ENCODE measurements around the gene AQP9.

Gene AQP9

GRCh38 chr15:58117619-58118018 is 20.6 kb upstream of the AQP9 start:
- H3K27me3 Mint-ChIP-seq (ENCODE audit: low read depth) = peaks cover 6% of the 10 kb centered on the region
- no peaks in the 10 kb centered on the region for H3K4me1 Mint-ChIP-seq
- no peaks in the 10 kb centered on the region for H3K36me3 Mint-ChIP-seq (ENCODE audit: low read depth)
- H3K9me3 Mint-ChIP-seq = peaks cover 2% of the 10 kb centered on the region
- no peak overlapping the region for H3K27ac Mint-ChIP-seq
- TF ChIP-seq CTCF (IDR thresholded peaks at IDR 0.05; ENCODE audit: unreplicated experiment in 3 of 3) = no peak
- no peak overlapping the region for H3K4me3 Mint-ChIP-seq

DNA sequence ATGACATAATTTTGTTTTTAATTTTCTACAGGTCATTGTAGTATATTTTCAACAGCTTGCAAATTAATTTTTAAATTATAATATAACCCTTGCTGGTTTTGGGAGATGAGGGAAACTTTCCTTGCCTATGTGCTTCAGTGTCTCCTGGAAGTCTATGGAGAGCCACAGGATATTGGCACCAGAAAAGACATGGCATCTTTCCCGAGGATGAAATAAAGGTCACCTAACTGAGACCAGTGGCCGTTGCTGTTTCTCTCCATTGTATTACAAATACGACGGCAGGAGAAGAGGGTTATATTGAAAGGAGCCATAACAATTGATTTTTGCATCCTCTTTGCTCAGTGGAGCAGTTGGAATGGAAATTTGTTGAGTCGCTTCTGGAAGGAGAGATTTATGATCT is 19.9 kb upstream of the AQP9 start:
- H3K9me3 Mint-ChIP-seq = no peaks in the 10 kb centered on the region
- no peaks in the 10 kb centered on the region for H3K4me1 Mint-ChIP-seq
- no peak overlapping the region for H3K27ac Mint-ChIP-seq
- no peaks in the 10 kb centered on the region for H3K36me3 Mint-ChIP-seq (ENCODE audit: low read depth)
- no peak for TF ChIP-seq CTCF (IDR thresholded peaks at IDR 0.05; ENCODE audit: unreplicated experiment in 3 of 3)
- no peak overlapping the region for H3K4me3 Mint-ChIP-seq
- peaks cover 3% of the 10 kb centered on the region for H3K27me3 Mint-ChIP-seq (ENCODE audit: low read depth)

GRCh38 chr15:58119016-58119415 is 19.2 kb upstream of the AQP9 start:
- peaks cover 3% of the 10 kb centered on the region for H3K9me3 Mint-ChIP-seq
- no peak for TF ChIP-seq CTCF (IDR thresholded peaks at IDR 0.05; ENCODE audit: unreplicated experiment in 3 of 3)
- peaks cover 2% of the 10 kb centered on the region for H3K36me3 Mint-ChIP-seq (ENCODE audit: low read depth)
- H3K27ac Mint-ChIP-seq = no peak overlapping the region
- peaks cover 3% of the 10 kb centered on the region for H3K27me3 Mint-ChIP-seq (ENCODE audit: low read depth)
- no peak overlapping the region for H3K4me3 Mint-ChIP-seq
- no peaks in the 10 kb centered on the region for H3K4me1 Mint-ChIP-seq

GRCh38 chr15:58124585-58124984 is 13.6 kb upstream of the AQP9 start:
- no peak overlapping the region for H3K4me3 Mint-ChIP-seq
- no peak overlapping the region for H3K27ac Mint-ChIP-seq
- H3K9me3 Mint-ChIP-seq = peaks cover 12% of the 10 kb centered on the region
- no peaks in the 10 kb centered on the region for H3K27me3 Mint-ChIP-seq (ENCODE audit: low read depth)
- H3K4me1 Mint-ChIP-seq = no peaks in the 10 kb centered on the region
- no peak for TF ChIP-seq CTCF (IDR thresholded peaks at IDR 0.05; ENCODE audit: unreplicated experiment in 3 of 3)
- H3K36me3 Mint-ChIP-seq (ENCODE audit: low read depth) = peaks cover 10% of the 10 kb centered on the region

- no peak overlapping the region for H3K4me3 Mint-ChIP-seq
- TF ChIP-seq CTCF (IDR thresholded peaks at IDR 0.05; ENCODE audit: unreplicated experiment in 3 of 3) = no peak
- no peak overlapping the region for H3K27ac Mint-ChIP-seq
- peaks cover 12% of the 10 kb centered on the region for H3K9me3 Mint-ChIP-seq
- H3K36me3 Mint-ChIP-seq (ENCODE audit: low read depth) = peaks cover 10% of the 10 kb centered on the region
- H3K27me3 Mint-ChIP-seq (ENCODE audit: low read depth) = no peaks in the 10 kb centered on the region
- no peaks in the 10 kb centered on the region for H3K4me1 Mint-ChIP-seq
Measured at GRCh38 chr15:58125333-58125732, 12.8 kb upstream of the AQP9 start.

- TF ChIP-seq CTCF (IDR thresholded peaks at IDR 0.05; ENCODE audit: unreplicated experiment in 3 of 3) = no peak
- peaks cover 15% of the 10 kb centered on the region for H3K4me1 Mint-ChIP-seq
- no peaks in the 10 kb centered on the region for H3K9me3 Mint-ChIP-seq
- no peak overlapping the region for H3K4me3 Mint-ChIP-seq
- no peaks in the 10 kb centered on the region for H3K27me3 Mint-ChIP-seq (ENCODE audit: low read depth)
- H3K36me3 Mint-ChIP-seq (ENCODE audit: low read depth) = no peaks in the 10 kb centered on the region
- H3K27ac Mint-ChIP-seq = no peak overlapping the region
Measured at GRCh38 chr15:58134886-58135285, 3.3 kb upstream of the AQP9 start.

Data from nephron (organoid).